Testis (tissue), 3 donors: ENCODE data around the gene B3GNT7. TPM values are rescaled to one million over a fixed set of nuclear protein-coding genes. Genes with fewer than 3 reads are reported as not detected.

Experiments used
- DNase-seq: peaks from one replicate; pipeline ENCODE4 v3.0.0-alpha.2; 2019
- H3K27ac ChIP-seq, 2 donors: fragments of 200-600 bp; sonication (generic); one replicate each; pipeline ENCODE4 v1.5.1; 2019
- H3K27me3 ChIP-seq: fragments of 200-600 bp; sonication (generic); one replicate; pipeline ENCODE4 v1.5.1; 2019
- H3K36me3 ChIP-seq: fragments of 200-600 bp; sonication (generic); one replicate; pipeline ENCODE4 v1.5.1; 2017; ENCODE audit warnings: low read depth; ENCODE audit errors: missing control alignments
- H3K4me1 ChIP-seq: fragments of 200-600 bp; sonication (generic); one replicate; pipeline ENCODE4 v1.5.1; 2019
- H3K4me3 ChIP-seq, 2 donors: fragments of 200-600 bp; sonication (generic); one replicate each; pipeline ENCODE4 v1.5.1; 2017 to 2019
- H3K9me3 ChIP-seq: fragments of 200-600 bp; sonication (generic); one replicate; pipeline ENCODE4 v1.5.1; 2017
- CTCF ChIP-seq, 3 experiments: fragments of 450-650 bp in 2 of 3; fragments of 200-600 bp in 1 of 3; sonication (generic) in 1 of 3; IDR thresholded peaks; one replicate each; pipeline ENCODE4 v1.5.1; 2016 to 2019; ENCODE audit warnings: antibody characterized with exemption in 3 of 3, mild to moderate bottlenecking in 2 of 3, moderate library complexity in 1 of 3
- POLR2A ChIP-seq: fragments of 450-650 bp; IDR thresholded peaks from one replicate; pipeline ENCODE4 v1.6.1; 2017; ENCODE audit warnings: antibody characterized with exemption, mild to moderate bottlenecking, moderate library complexity
- WGBS, 2 donors: methylation state at CpG; one replicate each; pipeline ENCODE4 v1.1.5; 2018; 5-methylcytosine and 5-hydroxymethylcytosine counted together
- intact Hi-C: fragments of 100-400 bp; cut with DNase I; formaldehyde crosslinking; loops from one replicate; pipeline ENCODE4 v1.15.1; 2023; ENCODE audit warnings: low total_unique reads
- polyA plus RNA-seq: library from polyadenylated mRNA; stranded (reverse); fragments of 350-450 nt; fragmentation: Illumina TruSeq; extraction: RNeasy Lipid Tissue Mini Kit (QIAGEN cat#74804); gene quantifications from one replicate; pipeline ENCODE4 v1.2.3, GENCODE V29; 2014; ENCODE audit warnings: low read depth, low replicate concordance; ENCODE audit not compliant: insufficient read depth
- total RNA-seq, 2 donors: library from RNA; depleted of rRNA; stranded (reverse); fragments of >200 nt; gene quantifications; one replicate each; pipeline ENCODE4 v1.2.3, GENCODE V29; 2016

The B3GNT7 gene
- total and polyA plus RNA-seq, 3 donors from 2014 or later = 2.6 to 5.0 (median 3.3) TPM

GRCh38 chr2:231378026-231378722, 17.3 kb upstream of the B3GNT7 start:
- Histone ChIP-seq H3K27me3 (no peaks in the 10 kb centered on the region), H3K9me3 (no peaks in the 10 kb centered on the region), H3K36me3 (no peaks in the 10 kb centered on the region), H3K27ac (no peak overlapping the region), H3K4me3 (no peak overlapping the region), H3K4me1 (no peaks in the 10 kb centered on the region)
- DNase-seq = no peak
- intact Hi-C loops = no loop called here
- 90 to 92% methylated on average over 9 to 13 of the region's 13 CpGs for WGBS, 2 donors
- TF ChIP-seq POLR2A (no peak), CTCF (IDR thresholded peaks at IDR 0.05) (no peak)

- Histone ChIP-seq H3K4me1 (no peaks in the 10 kb centered on the region), H3K9me3 (no peaks in the 10 kb centered on the region), H3K27me3 (no peaks in the 10 kb centered on the region), H3K27ac (no peak overlapping the region), H3K36me3 (no peaks in the 10 kb centered on the region), H3K4me3 (no peak overlapping the region)
- intact Hi-C loops = no loop called here
- DNase-seq = no peak
- TF ChIP-seq CTCF (IDR thresholded peaks at IDR 0.05) = no peak
- WGBS, 2 donors = 91% methylated on average over 21 of the region's 21 CpGs
These were observed 16.0 kb upstream of the B3GNT7 start for GRCh38 chr2:231379266-231380215.

- Histone ChIP-seq H3K27ac (no peak overlapping the region), H3K4me1 (no peaks in the 10 kb centered on the region), H3K4me3 (no peak overlapping the region), H3K36me3 (no peaks in the 10 kb centered on the region), H3K27me3 (no peaks in the 10 kb centered on the region), H3K9me3 (no peaks in the 10 kb centered on the region)
- 96 to 100% methylated on average over 10 of the region's 10 CpGs for WGBS, 2 donors
- intact Hi-C loops = no loop called here
- TF ChIP-seq CTCF (IDR thresholded peaks at IDR 0.05) (no peak), POLR2A (no peak)
- DNase-seq = no peak
These were observed 15.2 kb upstream of the B3GNT7 start for GRCh38 chr2:231380307-231380706.

GRCh38 chr2:231380991-231381847, 14.3 kb upstream of the B3GNT7 start:
- Histone ChIP-seq H3K27me3 (no peaks in the 10 kb centered on the region), H3K4me3 (no peak overlapping the region), H3K36me3 (no peaks in the 10 kb centered on the region), H3K9me3 (no peaks in the 10 kb centered on the region), H3K27ac (no peak overlapping the region), H3K4me1 (no peaks in the 10 kb centered on the region)
- 87 to 92% methylated on average over 5 of the region's 5 CpGs for WGBS, 2 donors
- TF ChIP-seq POLR2A (no peak), CTCF (IDR thresholded peaks at IDR 0.05) (no peak)
- no peak for DNase-seq
- intact Hi-C loops = no loop called here
